Activated T-cell treated with anti-CD3 and anti-CD28 coated beads for 48 hours (primary cell): ENCODE measurements around the gene HCN2.

Source experiments
- DNase-seq: peaks from one replicate; pipeline ENCODE4 v3.0.0-alpha.2; 2020; ENCODE audit warnings: low read depth

The HCN2 gene

GRCh38 chr19:658059-658839 lies 68.6 kb downstream of the HCN2 start:
- DNase-seq = no peak

- no peak for DNase-seq
Observed at GRCh38 chr19:658916-659839, 69.5 kb downstream of the HCN2 start.

- no peak for DNase-seq
Observed at GRCh38 chr19:660793-661426, 71.2 kb downstream of the HCN2 start.

- DNase-seq = peak; percentile 56
Observed at GRCh38 chr19:661427-662196, 71.9 kb downstream of the HCN2 start.

- peak; percentile 64 for DNase-seq
Observed at GRCh38 chr19:662207-662961, 72.7 kb downstream of the HCN2 start.

GRCh38 chr19:662962-663681 lies 73.4 kb downstream of the HCN2 start, which contains the start of gene RNF126:
RNF126 (minus strand) TSS chr19:663214; CDS start chr19:663121, 93 bp downstream.
- DNase-seq = peak; percentile 94

GRCh38 chr19:663682-664117 lies 74.0 kb downstream of the HCN2 start:
- no peak for DNase-seq

GRCh38 chr19:664913-665443 lies 75.3 kb downstream of the HCN2 start:
- peak; percentile 81 for DNase-seq
